8988T (cell line): Measurements from ENCODE around the gene RAD54L.
"Not testable (repeated sequence)": the region's sequence is repeated elsewhere in the genome, so short reads cannot be mapped to it uniquely, and the experiment has no call there.

Experiments
- DNase-seq: peaks from one replicate; pipeline ENCODE4 v3.0.0; 2011

Gene RAD54L

DNA sequence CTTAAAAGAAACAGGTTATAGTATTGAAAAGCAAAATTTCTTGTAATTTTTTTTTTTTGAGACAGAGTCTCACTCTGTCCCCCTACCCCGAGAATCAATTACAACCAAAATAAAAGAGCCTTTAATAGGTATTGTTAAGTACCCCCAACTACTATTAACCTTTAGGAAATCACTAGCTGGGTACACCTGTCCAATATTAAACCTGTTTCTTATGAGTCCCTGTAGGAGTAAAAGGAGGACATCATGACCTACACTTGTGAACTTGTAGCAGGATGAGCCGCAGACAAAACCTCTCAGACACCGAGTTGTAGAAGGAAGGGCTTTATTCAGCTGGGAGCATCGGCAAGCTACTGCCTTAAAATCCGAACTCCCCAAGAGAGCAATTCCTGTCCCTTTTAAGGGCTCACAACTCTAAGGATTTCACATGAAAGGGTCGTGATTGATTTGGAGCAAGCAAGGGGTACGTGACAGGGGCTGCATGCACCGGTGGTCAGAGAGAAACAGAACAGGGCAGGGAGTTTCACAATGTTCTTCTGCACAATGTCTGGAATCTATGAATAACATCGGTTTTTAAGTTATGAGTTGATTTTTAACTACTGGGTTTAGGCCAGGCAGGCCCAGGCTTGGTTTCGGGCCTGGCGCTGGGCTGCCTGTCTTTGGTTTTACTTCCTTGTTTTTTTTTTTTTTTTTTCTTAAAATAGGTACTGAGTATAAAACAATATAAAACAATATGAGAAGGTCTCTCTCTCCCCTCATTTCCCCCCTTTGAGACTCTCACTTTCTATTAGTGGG, 77.9 kb downstream of the RAD54L start:
- not testable (repeated sequence) for DNase-seq
